Measurements from ENCODE around the gene ASAP2.

- no peak for TF ChIP-seq CTCF (conservative IDR thresholded peaks at IDR 0.05)
- TF ChIP-seq EZH2 (IDR thresholded peaks at IDR 0.05; ENCODE audit: low read depth), result no peak
Observed at GRCh38 chr2:9416962-9417316, 210.3 kb downstream of the ASAP2 start.

Data from PC-9 (cell line).